MCF 10A (cell line): ENCODE results near the gene TAS2R4. TPM values are rescaled to one million over a fixed set of nuclear protein-coding genes. Genes with fewer than 3 reads are reported as not detected.
"Not testable (repeated sequence)": the region's sequence is repeated elsewhere in the genome, so short reads cannot be mapped to it uniquely, and the experiment has no call there.

Experiments used
- BruUV-seq: library from RNA; stranded (reverse); fragments of 400-500 nt; replicated peaks from 2 replicates; lab custom pipeline; 2021; lab: Mats Ljungman, UMichigan
- CTCF ChIA-PET: fragments of 300-600 bp; sonication (Branson Sonifier 250); formaldehyde crosslinking; extraction: SDS; loops from one replicate; lab custom pipeline; 2021; ENCODE audit warnings: antibody characterized with exemption, inconsistent platforms; lab: Yijun Ruan, JAX
- POLR2A ChIA-PET: fragments of 300-600, 350-650 bp; sonication (Branson Sonifier 250); formaldehyde crosslinking; extraction: SDS; loops from one replicate; lab custom pipeline; 2020; ENCODE audit warnings: antibody characterized with exemption, inconsistent platforms; lab: Yijun Ruan, JAX
- DNase-seq: peaks from one replicate; pipeline ENCODE4 v3.0.0-alpha.2; 2018; ENCODE audit not compliant: unreplicated experiment
- H3K27ac Mint-ChIP-seq: one replicate; pipeline ENCODE4 v1.8.0; 2022; ENCODE audit warnings: mild to moderate bottlenecking, low read depth, mixed read lengths; ENCODE audit not compliant: unreplicated experiment
- H3K27me3 Mint-ChIP-seq: one replicate; pipeline ENCODE4 v1.8.0; 2022; ENCODE audit warnings: mixed read lengths; ENCODE audit not compliant: insufficient read depth, unreplicated experiment
- H3K36me3 Mint-ChIP-seq: one replicate; pipeline ENCODE4 v1.8.0; 2022; ENCODE audit warnings: mild to moderate bottlenecking, moderate library complexity, mixed read lengths; ENCODE audit not compliant: insufficient read depth, unreplicated experiment
- H3K4me1 Mint-ChIP-seq: one replicate; pipeline ENCODE4 v1.8.0; 2022; ENCODE audit warnings: mixed read lengths; ENCODE audit not compliant: insufficient read depth, unreplicated experiment
- H3K4me3 Mint-ChIP-seq: one replicate; pipeline ENCODE4 v1.8.0; 2022; ENCODE audit warnings: mild to moderate bottlenecking, moderate library complexity, mixed read lengths; ENCODE audit not compliant: unreplicated experiment
- H3K9me3 Mint-ChIP-seq: one replicate; pipeline ENCODE4 v1.8.0; 2022; ENCODE audit warnings: mixed read lengths; ENCODE audit not compliant: unreplicated experiment
- intact Hi-C: fragments of 100-400 bp; cut with micrococcal nuclease; formaldehyde crosslinking; loops from 2 replicates; pipeline ENCODE4 v1.14.1; 2022
- total RNA-seq: library from RNA; stranded (reverse); gene quantifications from 2 replicates; pipeline ENCODE4 v1.2.3, GENCODE V29; 2022
- TF ChIP-seq, protein P1 (sequence below): fragments of 200-600 bp; IDR thresholded peaks from one replicate; pipeline ENCODE4 v1.8.0; 2022; ENCODE audit warnings: antibody characterized with exemption, mild to moderate bottlenecking; ENCODE audit not compliant: unreplicated experiment

The TAS2R4 gene
- total RNA-seq, 1 experiment from 2014 or later, result 2.5 TPM

- intact Hi-C loops, result loop anchor here (5.0 to 10.0 kb wide), 3 partner anchors 37 to 724 kb away; partner anchors contain the start of genes AGK, DENND11 and MRPS33
- H3K4me3 Mint-ChIP-seq, result peak overlapping the region; percentile 97
- DNase-seq, result no peak
- H3K4me1 Mint-ChIP-seq, result peaks cover 16% of the 10 kb centered on the region
- TF ChIP-seq, protein P1, sequence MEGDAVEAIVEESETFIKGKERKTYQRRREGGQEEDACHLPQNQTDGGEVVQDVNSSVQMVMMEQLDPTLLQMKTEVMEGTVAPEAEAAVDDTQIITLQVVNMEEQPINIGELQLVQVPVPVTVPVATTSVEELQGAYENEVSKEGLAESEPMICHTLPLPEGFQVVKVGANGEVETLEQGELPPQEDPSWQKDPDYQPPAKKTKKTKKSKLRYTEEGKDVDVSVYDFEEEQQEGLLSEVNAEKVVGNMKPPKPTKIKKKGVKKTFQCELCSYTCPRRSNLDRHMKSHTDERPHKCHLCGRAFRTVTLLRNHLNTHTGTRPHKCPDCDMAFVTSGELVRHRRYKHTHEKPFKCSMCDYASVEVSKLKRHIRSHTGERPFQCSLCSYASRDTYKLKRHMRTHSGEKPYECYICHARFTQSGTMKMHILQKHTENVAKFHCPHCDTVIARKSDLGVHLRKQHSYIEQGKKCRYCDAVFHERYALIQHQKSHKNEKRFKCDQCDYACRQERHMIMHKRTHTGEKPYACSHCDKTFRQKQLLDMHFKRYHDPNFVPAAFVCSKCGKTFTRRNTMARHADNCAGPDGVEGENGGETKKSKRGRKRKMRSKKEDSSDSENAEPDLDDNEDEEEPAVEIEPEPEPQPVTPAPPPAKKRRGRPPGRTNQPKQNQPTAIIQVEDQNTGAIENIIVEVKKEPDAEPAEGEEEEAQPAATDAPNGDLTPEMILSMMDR, result no peak
- no peaks in the 10 kb centered on the region for H3K9me3 Mint-ChIP-seq
- no peaks in the 10 kb centered on the region for H3K27me3 Mint-ChIP-seq
- peak overlapping the region; percentile 46 for H3K27ac Mint-ChIP-seq
- ChIA-PET POLR2A (interaction anchor here (1.0 to 2.2 kb wide), 6 partner anchors 24 to 189 kb away, joined by 3 to 23 read pairs (median 4); partner anchors contain the start of genes DENND11 and TAS2R3), CTCF (interaction anchor here (0.6 to 3.3 kb wide), 11 partner anchors 9 to 317 kb away, joined by 3 to 37 read pairs (median 9); partner anchors contain the start of genes DENND11 and WEE2)
- H3K36me3 Mint-ChIP-seq, result peaks cover 35% of the 10 kb centered on the region
- no TSS peak for BruUV-seq
Measured at GRCh38 chr7:141739250-141739649, 37.2 kb upstream of the TAS2R4 start.

GRCh38 chr7:141742229-141742628 is 34.2 kb upstream of the TAS2R4 start:
- no peak overlapping the region for H3K4me3 Mint-ChIP-seq
- BruUV-seq, result no TSS peak
- H3K27me3 Mint-ChIP-seq, result no peaks in the 10 kb centered on the region
- CTCF ChIA-PET, result interaction anchor here (0.5 to 1.1 kb wide), 5 partner anchors 15 to 1247 kb away, joined by 3 to 7 read pairs (median 5); no protein-coding TSS in a partner anchor
- H3K4me1 Mint-ChIP-seq, result peaks cover 16% of the 10 kb centered on the region
- POLR2A ChIA-PET, result interaction anchor here (0.6 to 1.1 kb wide), 3 partner anchors 28 to 727 kb away, joined by 3 read pairs; partner anchors contain the start of gene MRPS33
- no peaks in the 10 kb centered on the region for H3K9me3 Mint-ChIP-seq
- intact Hi-C loops, result no loop called here
- no peak for DNase-seq
- H3K36me3 Mint-ChIP-seq, result peaks cover 64% of the 10 kb centered on the region
- H3K27ac Mint-ChIP-seq, result no peak overlapping the region
- TF ChIP-seq, protein P1, result no peak

GRCh38 chr7:141744131-141744530 is 32.3 kb upstream of the TAS2R4 start:
- BruUV-seq, result no TSS peak
- peaks cover 9% of the 10 kb centered on the region for H3K4me1 Mint-ChIP-seq
- H3K36me3 Mint-ChIP-seq, result peaks cover 80% of the 10 kb centered on the region
- no peak overlapping the region for H3K4me3 Mint-ChIP-seq
- H3K9me3 Mint-ChIP-seq, result no peaks in the 10 kb centered on the region
- DNase-seq, result no peak
- H3K27me3 Mint-ChIP-seq, result no peaks in the 10 kb centered on the region
- no peak overlapping the region for H3K27ac Mint-ChIP-seq
- POLR2A ChIA-PET, result no interaction called here
- intact Hi-C loops, result no loop called here
- CTCF ChIA-PET, result interaction anchor here (1.7 kb wide), 1 partner anchor 42 kb away, joined by 3 read pairs; no protein-coding TSS in a partner anchor
- TF ChIP-seq, protein P1, result no peak

DNA sequence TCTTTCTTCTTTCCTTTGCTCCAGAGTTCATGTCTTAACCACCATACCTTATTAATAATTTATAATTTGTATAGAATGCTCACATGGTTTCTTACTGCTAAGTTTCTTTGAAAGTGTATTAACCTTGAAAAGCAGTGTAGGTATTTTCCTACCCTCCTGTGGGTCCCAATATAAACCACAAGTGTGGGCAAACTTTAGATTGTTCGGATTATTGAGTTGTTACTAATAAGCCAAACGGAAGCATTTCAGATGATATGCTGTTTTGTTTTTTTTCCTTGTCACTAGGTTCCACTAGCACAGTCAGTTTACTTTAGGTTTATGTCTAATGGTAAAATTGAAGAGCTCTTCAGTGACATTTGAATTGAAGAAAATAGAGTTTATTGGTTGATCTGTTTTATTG is 28.1 kb upstream of the TAS2R4 start:
- no peaks in the 10 kb centered on the region for H3K9me3 Mint-ChIP-seq
- BruUV-seq, result no TSS peak
- intact Hi-C loops, result no loop called here

DNA sequence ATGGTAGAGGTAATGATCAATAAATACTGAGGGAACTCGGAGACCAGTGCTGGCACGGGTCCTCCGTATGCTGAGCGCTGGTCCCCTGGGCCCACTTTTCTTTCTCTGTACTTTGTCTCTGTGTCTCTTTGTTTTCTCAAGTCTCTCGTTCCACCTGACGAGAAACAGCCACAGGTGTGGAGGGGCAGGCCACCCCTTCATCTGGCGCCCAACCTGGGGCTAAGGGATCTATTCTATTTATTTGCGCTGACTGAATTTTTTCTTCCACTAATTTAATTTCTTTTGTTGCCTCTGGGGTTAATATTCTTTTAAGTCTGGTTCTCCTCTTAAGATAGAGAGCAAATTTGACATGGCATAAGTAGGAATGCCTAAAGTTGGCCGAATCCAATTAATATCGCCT is 24.6 kb upstream of the TAS2R4 start:
- peaks cover 95% of the 10 kb centered on the region for H3K36me3 Mint-ChIP-seq
- POLR2A ChIA-PET, H3K27me3 Mint-ChIP-seq, BruUV-seq, H3K4me1 Mint-ChIP-seq, H3K9me3 Mint-ChIP-seq, H3K27ac Mint-ChIP-seq, CTCF ChIA-PET, H3K4me3 Mint-ChIP-seq: not testable (repeated sequence)
- peak; percentile 2 for DNase-seq
- intact Hi-C loops, result loop anchor here (1.0 to 5.0 kb wide), 2 partner anchors 14 to 225 kb away; partner anchors contain the start of gene SSBP1

More for the DNA sequence above, 28.1 kb upstream of the TAS2R4 start:
- Mint-ChIP-seq H3K27me3 (no peaks in the 10 kb centered on the region), H3K27ac (no peak overlapping the region), H3K4me3 (no peak overlapping the region), H3K4me1 (no peaks in the 10 kb centered on the region), H3K36me3 (peaks cover 97% of the 10 kb centered on the region)
- no peak for DNase-seq
- TF ChIP-seq, protein P1, result no peak
- CTCF ChIA-PET, result interaction anchor here (1.2 kb wide), 1 partner anchor 9 kb away, joined by 4 read pairs; no protein-coding TSS in a partner anchor
- POLR2A ChIA-PET, result no interaction called here
